ENCODE measurements around the gene NGEF. TPM values are rescaled to one million over a fixed set of nuclear protein-coding genes. Genes with fewer than 3 reads are reported as not detected.
"Not testable (repeated sequence)": the region's sequence is repeated elsewhere in the genome, so short reads cannot be mapped to it uniquely, and the experiment has no call there.

The NGEF gene
- total RNA-seq, 1 donor from 2014 or later, result not detected

DNA sequence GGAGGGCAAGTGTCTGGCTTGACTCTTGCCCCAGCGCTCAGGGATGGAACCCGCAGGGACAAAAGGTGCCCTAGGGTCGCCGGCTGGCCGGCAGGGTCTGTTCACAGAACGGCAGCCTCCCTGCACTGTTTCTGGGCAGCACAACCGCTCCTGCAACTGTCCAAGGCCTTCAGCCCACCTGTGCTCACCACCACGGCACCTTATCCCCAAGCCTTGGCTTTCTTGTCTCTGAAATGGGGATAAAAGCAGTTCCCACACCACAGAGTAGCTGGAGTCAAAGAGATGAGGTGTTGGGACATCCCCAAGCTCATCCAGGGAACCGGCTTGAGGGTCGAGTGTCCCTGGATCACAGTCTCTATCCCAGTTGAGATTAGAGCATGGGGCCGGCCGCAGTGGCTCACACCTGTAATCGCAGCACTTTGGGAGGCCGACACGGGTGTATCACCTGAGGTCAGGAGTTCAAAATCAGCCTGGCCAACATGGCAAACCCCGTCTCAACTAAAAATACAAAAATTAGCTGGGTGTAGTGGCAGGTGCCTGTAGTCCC, 138.3 kb downstream of the NGEF start:
- intact Hi-C loops (cut with micrococcal nuclease), result no loop called here

DNA sequence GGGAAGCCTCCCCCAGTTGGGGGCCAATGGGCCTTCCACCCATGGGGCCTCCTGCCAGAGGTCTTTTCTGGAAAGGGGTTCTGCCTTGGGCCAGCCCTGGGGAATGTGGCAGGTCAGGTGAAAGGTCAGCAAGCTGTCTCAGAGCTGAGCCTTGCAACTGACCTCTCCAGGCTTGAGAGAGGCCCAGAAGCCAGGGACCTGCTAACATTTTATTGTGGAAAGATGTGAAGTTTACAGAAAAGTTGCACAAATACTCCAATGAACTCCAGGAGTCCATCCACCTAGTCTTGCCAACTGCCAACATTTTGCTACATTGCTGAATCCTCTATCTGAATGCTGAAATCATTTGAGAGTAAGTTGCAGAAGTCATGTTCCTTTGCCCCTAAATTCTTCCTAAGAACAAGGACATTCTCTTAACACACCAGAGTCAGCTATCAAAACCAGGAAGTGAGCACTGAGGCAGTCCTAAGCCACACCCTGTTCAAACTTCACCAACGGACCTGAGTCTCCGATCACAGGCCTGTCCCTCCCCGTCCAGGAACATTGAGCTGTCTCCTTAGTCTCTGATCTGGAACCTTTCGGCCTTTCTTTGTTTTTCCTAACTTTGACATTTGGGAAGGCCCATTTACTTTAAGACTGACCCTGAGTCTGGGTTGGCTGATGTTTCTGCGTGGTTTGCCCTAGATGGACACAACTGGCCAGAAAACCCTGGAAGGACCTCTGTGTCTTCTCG, 139.0 kb downstream of the NGEF start:
- intact Hi-C loops (cut with micrococcal nuclease), result no loop called here

DNA sequence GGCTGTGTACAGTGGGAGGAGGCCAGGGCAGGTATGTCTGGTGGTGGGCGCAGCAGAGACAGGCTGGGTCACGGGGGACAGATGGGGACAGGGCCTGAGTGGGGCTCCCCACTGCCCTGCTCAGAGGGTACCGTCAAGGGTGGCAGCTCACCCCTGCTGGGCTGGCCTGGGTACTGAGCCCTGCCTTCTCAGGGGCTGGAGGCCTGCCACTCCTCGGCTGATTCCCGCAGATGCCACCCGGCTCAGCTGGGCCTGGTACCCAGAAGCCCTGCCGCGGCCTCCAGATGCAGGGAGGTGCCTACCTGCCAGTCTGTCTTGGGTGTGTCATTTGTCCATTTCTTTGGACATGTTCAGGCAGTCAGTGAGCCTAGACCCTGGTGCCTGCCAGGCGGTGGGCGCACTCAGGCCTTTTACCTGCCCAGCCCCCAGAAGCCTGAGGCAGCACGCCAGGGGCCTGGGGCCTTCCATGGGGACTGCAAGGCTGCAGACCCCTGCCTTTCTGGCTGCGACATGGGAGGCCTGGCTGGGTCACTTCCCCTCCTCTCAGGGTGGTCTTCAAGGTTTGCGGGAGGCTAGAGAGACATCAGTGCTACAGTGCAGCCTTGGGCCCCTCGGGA, 139.7 kb downstream of the NGEF start:
- intact Hi-C loops (cut with micrococcal nuclease), result no loop called here

DNA sequence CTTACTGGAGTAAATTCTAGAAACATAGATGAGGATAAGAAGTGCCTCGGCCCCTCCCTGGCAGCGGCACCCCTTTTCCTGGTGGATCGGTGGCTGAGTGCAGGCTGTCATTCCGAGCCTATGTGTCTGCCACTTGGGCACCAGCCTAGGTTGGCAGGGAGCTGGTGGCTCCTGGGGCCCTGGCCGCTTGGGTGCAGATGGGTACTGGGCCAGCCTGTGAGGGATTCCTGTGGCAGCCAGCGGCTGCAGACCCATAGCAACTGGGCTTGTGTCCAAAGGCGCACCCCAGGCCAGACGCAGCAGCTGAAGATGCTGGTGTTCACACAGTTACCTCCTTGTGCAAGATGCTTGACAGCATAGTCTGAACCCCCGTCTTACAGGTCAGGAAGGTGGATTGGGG, 140.2 kb downstream of the NGEF start:
- intact Hi-C loops (cut with micrococcal nuclease), result no loop called here

DNA sequence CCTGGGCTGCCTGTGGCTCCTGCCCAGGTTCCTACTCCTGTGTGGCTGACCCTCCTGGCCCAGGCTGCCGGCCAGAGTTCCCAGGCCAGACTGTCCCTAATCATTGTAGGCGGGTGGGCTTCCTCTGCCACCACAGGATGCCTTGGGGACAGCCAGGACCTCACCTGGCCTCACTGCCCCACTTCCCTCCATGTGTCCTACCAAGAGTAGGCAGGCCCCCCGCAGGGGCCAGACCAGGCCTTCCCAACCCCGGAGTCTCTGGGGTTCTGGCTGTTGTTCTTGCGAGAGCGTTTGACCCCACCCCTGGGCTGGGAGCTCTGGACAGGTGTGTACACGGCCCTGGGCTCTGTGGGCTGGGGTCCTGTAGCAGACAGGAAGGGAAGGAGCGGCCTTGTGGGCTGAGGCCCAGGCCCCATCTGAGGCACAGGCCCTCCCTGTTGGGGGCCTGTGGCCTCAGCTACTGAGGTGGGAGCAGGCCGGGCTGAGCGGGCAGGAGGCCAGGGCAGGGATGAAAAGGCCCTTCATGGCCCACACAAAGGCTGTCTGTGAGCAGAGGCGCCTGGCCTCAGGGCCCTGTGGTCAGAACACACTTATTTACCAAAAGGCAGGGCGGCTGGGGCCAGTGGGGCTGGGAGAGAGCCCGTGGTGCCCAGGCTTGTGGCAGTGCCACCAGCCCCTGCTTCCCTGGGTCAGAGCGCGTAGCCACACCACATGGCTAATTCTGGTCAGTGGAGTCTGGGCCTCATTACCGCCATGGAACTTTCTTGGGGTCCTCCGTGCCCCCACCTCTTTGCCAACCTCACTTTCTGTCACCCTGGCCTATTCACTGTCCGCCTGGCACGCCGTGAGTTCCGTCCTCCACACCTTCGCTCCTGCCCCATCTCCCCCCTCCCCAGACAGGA, 141.0 kb downstream of the NGEF start:
- intact Hi-C loops (cut with micrococcal nuclease), result no loop called here

DNA sequence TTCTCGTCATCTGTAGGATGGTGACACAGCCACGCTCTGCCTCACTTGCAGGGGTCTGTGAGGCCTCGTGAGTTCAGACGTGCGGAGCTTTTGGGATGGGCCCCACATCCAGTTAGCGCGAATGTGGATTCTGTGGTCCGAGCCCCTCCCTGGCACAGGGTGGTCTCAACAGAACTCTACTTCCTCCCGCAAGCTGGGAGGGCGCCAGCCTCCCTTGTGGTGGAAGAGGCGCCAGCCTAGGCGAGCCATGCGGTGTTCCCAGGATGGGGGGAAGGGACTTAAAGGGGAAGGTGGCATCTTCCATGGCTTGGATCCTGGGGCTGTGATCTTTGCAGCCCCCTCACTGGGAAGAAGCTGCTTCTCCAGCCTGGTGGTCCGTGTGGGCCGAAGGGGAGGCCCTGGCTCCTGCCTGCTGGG, 141.6 kb downstream of the NGEF start:
- intact Hi-C loops (cut with micrococcal nuclease), result no loop called here

DNA sequence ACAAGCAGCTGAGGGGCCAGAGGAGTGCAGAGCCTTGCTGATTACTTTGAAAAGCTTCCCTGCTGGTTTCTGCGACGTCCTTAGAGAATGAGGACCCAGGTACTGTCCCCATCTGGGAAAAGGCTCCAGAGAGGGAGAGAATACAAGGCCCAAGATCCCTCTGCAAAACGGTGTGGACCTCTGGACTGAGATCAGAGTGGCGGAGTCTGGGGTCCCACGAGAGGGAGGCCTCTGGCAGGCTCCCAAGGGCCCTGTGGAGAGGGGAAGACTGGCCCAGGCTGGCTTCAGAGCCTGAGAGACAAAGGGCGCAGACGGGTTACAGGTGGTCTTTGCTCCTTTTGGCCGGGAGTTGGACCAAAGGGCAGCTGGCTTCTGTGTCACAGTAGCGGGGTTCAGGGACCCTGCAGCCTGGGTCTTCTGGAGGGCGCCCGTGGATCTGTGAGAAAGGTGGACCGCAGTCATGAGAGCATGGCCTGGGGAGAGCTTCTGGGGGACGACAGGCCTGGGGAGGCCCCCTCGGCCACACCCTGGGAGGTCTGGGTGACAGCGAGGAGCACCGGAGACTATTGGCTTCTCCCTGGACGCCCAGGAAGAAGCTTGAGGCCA, 142.2 kb downstream of the NGEF start:
- intact Hi-C loops (cut with micrococcal nuclease), result no loop called here

DNA sequence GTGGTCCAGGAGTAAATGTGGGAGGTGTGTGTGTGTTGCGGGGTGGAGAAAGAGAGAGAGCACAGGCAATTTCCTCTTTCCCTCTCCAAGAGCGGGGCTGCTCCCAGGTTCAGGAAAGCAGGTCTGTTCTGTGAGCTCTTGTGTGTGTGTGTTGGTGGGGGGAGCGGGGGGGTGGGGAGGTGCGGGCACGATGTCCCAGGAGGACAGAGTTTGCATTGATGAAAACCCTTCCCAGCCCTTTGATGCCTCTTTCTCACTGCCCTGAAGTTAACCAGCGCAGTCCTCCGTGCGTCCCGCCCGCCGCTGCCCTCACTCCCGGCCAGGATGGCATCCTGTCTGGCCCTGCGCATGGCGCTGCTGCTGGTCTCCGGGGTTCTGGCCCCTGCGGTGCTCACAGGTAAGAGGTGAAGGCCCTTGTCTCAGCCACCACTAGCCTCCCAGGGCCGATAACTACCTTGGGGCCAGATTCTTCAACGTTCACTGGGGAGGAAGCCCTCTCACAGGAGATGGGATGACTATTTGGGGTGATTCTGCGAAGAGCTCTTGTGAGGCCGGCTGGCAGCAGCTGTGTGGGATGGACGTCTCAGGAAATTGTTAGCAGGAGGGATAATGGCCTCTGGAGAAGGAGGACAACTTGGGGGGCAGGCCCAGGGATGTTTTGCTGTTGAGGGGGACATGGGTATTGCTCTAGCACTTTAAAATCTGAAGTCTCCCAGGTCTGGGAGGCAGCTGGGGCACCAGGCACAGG, 142.9 kb downstream of the NGEF start, which contains the start of gene SNORC:
SNORC (plus strand) TSS at position 247 of the 748 bp plus-strand sequence; CDS start at position 325, 78 bp downstream.
- intact Hi-C loops (cut with micrococcal nuclease), result no loop called here

DNA sequence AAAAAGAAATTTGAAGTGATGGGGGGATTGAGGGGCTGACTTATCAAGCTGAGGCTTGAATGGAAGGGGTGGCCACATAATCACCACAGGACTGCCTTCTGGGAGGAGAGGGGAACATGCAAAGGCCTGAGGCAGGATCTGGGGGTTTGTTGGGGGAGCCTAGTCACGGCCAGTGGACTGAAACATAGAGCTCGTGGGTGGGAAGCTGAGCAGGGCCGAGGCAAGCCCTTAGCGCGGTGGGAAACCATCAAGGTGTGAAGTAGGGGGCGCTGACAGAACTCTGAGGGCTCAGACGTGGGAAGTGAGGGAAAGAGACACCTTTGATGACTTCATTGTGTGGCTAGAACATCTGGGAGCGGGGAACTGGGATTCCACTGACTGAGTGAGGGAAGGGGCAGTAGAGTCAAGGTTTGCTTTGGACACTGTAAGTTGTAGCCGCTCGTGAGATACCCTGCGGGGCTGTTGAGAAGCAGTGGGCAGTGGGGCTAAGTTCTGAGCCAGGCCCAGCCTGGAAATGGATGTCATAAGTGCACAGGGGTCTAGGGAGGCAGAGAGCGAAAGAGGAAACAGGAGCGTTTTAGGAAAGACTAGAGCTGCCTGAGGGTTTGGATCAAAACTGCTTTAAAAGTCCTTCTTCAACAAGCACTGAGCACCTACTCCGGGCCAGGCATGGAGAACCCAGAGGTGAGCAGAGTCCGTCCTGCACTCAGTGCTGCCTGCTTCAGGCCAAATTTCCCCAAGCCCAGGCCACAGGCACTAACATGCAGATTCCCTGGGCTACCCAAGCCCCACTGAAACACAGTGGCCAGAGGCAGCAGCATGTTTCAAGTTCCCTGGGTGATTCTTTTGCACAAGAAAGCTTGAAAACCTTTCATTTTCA, 143.7 kb downstream of the NGEF start:
- intact Hi-C loops (cut with micrococcal nuclease), result no loop called here

DNA sequence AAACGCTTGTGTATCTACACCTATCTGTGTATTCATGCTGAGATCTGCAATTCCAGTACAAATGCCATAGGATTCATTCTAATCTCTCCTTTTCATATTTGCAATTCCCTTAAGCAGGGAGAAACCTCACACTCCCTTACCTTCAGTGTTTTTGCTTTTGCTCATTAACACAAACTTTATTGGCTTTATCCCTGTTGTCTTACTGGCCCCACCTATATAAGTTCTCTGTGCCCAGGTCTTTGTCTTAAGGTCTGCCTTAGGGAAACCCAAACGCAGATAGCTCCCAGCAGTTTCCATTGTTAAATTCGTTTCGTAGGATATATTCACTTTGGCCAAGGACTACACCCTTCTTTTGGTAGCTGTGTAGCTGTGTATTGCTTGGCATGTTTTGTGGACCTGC, 147.0 kb downstream of the NGEF start:
- intact Hi-C loops (cut with micrococcal nuclease), result no loop called here

DNA sequence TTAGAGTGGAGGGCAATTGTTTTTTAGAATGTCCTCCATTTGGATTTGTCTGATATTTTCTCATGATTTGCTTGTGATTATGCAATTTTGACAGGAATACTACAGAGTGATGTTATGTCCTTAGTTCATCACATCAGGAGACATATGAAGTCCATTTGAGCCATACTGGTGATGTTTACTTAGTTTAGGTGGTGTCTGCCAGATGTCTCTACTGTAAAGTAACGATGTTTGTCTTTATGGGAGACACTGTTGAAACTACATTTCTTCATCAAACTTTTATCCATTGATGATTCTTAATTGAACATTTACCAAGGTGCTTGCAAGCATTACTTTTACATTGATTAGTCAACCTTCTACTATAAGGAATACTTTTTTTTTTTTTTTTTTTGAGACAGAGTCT, 147.9 kb downstream of the NGEF start:
- intact Hi-C loops (cut with micrococcal nuclease), result no loop called here

DNA sequence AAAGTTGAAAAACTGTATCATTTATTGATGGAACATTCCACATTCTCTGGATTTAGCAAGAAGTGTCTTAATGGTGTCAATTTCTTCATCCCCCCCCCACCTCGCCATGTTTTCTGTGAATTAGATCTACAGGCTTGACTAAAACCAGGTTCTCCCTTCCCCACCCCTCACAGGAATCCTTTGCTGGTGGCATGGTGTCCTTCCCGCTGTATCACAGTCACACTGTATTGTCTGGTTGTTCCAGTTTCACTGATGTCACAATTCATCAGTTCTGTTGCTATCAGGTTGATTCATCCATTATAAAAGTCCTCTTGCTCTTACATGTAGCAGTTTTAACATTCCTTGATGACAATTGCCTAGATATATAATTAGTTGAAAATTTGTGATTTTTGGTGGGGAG, 149.1 kb downstream of the NGEF start:
- intact Hi-C loops (cut with micrococcal nuclease), result no loop called here

DNA sequence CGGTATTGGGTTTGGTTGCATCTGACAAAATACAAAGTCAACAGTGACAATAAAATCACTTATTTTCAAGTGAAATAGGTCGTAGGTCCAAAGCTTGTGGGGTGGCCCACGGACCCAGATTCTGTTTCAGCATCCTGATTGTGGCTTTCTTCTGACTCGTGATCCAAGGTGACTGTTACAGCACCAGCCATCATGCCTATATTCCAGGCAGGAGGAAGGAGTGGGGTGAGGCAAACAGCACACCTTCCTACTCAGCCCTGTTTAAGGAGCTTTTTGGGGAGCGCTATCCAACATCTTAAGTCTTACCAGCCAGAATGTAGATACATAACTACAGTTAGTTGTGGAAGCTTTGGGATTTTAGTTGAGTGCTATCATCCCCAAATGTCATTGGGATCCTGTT, 151.7 kb downstream of the NGEF start:
- intact Hi-C loops (cut with micrococcal nuclease), result no loop called here

DNA sequence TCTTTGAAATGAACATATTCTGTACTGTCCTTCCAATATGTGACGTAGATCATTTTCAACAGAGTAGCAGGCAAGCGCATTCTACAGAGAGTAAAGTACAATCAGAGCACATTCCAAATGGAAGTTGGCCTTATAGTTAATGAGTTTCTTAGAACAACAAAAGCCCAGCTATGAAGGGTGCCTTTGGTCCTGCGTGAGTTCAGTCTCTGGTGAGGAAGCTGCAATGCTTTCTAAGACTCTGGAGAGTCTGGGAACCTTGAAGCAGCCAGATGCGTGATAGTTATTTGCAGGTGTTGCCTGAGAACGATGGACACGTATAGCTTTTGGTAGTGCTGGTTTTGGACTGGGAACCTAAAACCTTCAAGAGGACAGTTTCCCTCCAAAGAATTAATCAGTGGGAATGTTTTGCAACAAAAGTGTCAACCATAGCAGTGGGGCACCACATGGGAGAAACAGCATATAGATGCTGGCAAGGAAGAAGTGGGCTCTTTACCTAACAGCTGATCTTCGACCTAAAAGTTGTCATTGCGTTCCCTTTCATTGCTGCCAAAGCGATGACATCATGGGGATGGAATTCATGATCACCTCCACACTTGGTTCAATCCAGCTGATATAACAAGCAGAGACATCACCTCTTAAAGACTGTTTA, 152.3 kb downstream of the NGEF start:
- intact Hi-C loops (cut with micrococcal nuclease), result no loop called here

DNA sequence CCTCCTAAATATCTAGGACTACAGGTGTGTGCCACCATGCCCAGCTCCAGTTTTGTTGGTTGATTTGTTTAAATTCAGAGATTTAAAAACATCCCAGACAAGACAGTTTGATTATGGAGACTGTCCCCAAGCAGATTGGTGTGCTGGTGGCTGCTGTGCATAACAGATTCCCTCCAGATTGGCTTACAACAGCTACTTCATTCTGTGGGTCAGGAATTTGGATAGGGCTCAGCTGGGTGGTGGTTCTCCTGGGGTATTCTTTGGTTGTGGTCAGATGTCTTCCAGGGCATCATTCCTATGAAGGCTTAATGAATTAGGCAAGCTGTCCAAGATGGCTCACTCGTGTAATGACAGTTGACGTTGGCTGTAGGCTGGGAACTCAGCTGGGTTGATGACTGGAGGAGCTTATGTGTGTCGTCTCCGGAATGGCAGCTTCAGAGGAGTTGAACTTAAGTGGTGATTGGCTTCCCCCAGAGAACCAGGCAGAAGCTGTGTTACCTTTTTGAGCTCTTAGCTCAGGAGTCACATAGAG, 153.6 kb downstream of the NGEF start:
- intact Hi-C loops (cut with micrococcal nuclease), result no loop called here

DNA sequence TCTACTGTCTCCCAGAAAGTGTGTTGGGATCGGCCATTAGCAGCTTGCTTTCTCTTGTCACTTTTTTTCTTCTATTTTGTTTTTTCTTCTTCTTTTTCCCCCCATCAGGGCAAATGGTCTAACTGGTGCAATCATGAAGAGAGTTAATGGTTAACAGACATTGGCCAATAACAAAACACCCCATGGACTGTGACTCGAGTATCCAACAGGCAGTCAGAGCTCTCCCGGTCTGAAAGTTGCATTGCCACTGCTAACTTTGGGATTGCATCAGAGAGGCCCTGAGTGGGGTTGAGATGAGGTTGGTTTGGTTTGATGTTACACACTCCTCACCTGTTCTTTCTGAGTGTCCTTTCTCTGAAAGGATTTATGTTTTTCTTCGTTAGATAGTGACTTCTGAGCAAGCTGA, 155.9 kb downstream of the NGEF start:
- intact Hi-C loops (cut with micrococcal nuclease), result no loop called here

DNA sequence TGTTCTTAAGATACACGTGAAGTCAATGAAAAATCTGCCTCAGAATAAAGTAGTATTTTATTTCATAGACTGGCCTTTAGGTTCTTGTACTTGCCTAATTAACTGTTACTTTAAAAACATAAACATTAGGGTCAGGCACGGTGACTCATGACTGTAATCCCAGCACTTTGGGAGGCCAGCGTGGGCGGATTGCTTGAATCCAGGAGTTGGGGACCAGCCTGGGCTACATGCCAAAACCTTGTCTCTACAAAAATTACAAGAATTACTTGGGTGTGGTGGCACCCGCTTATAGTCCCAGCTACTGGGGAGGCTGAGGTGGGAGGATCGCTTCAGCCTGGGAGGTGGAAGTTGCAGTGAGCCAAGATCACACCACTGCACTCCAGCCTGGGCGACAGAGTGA, 159.0 kb downstream of the NGEF start:
- intact Hi-C loops (cut with micrococcal nuclease), result no loop called here

DNA sequence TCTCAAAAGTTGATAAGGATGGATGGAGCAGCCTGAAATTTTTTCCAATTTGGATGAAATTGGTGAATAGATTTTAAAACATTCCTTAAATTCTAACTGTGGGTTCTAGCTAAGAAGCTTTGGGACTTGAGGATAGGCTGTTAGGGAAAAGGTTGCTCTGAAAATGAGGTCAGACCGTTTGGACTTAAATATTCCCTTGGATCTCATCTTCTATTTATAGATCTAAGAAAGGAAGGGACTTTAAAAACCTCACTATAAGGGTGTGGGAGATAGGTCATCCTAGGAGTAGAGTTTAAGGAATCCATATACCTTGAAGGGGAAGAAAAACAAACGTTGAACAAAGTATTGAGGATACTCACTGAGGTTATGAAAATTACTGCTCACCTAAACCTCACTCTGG, 160.4 kb downstream of the NGEF start:
- intact Hi-C loops (cut with micrococcal nuclease), result loop anchor here (1.0 kb wide), 5 partner anchors 177 to 591 kb away; partner anchors contain the start of gene ATG16L1

DNA sequence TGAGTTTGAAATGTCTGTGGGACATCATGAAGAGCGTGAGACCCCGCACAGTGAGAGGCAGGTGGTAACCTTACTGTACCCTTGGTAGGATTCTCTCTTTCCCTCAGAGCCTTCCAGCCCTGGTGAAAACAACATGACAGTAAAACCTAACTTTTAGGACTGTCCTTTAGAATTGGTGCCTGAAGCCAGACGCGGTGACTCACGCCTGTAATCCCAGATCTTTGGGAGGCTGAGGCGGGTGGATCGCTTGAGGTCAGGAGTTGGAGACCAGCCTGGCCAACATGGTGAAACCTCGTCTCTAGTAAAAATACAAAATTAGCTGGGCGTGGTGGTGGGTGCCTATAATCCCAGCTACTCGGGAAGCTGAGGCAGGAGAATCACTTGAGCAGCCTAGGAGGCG, 161.0 kb downstream of the NGEF start:
- intact Hi-C loops (cut with micrococcal nuclease), result not testable (repeated sequence)

Measured in T-helper 1 cell treated with Interleukin-12 subunit alpha and Interleukin-12 subunit beta and Interleukin-4 antibody, amounts not matched to agents 30 ng/mL and 1 ng/mL, for 36 hours (primary cell).